HepG2 (cell line): ENCODE results near the gene MTARC1. TPM values are rescaled to one million over a fixed set of nuclear protein-coding genes. Genes with fewer than 3 reads are reported as not detected.

Experiments used
- NFKB2 ChIP-seq: sonication (generic); formaldehyde crosslinking; IDR thresholded peaks from 2 replicates; pipeline ENCODE4 v1.4.0; 2020; ENCODE audit warnings: missing genetic modification reagents, borderline replicate concordance
- POLR2A ChIP-seq, 2 experiments: IDR thresholded peaks; 2 replicates each; pipeline ENCODE4 v1.6.1; 2011; ENCODE audit warnings: low read depth in 2 of 2, low read length in 2 of 2, mild to moderate bottlenecking in 1 of 2, moderate library complexity in 1 of 2; ENCODE audit not compliant: insufficient read depth in 1 of 2
- SP4 ChIP-seq: sonication (generic); formaldehyde crosslinking; IDR thresholded peaks from 2 replicates; pipeline ENCODE4 v1.8.1; 2023; ENCODE audit warnings: mild to moderate bottlenecking, missing genetic modification reagents
- ZFP37 ChIP-seq: sonication (generic); formaldehyde crosslinking; IDR thresholded peaks from 2 replicates; pipeline ENCODE4 v1.4.0; 2020; ENCODE audit warnings: missing genetic modification reagents, borderline replicate concordance
- ZFP90 ChIP-seq: sonication (generic); formaldehyde crosslinking; IDR thresholded peaks from 2 replicates; pipeline ENCODE4 v1.8.0; 2022; ENCODE audit warnings: missing genetic modification reagents, mild to moderate bottlenecking, inconsistent platforms, borderline replicate concordance
- ZNF232 ChIP-seq: sonication (generic); formaldehyde crosslinking; IDR thresholded peaks from 2 replicates; pipeline ENCODE4 v1.4.0; 2020; ENCODE audit warnings: missing genetic modification reagents, borderline replicate concordance
- ZNF841 ChIP-seq: sonication (generic); formaldehyde crosslinking; IDR thresholded peaks from 2 replicates; pipeline ENCODE4 v1.8.1; 2023; ENCODE audit warnings: missing genetic modification reagents, borderline replicate concordance
- ZSCAN20 ChIP-seq: sonication (generic); formaldehyde crosslinking; IDR thresholded peaks from 2 replicates; pipeline ENCODE4 v1.4.0; 2020; ENCODE audit warnings: missing genetic modification reagents, mild to moderate bottlenecking, borderline replicate concordance
- polyA plus RNA-seq, 8 experiments: library from polyadenylated mRNA; depleted of rRNA in 3 of 8; stranded (reverse) in 7 of 8; unstranded in 1 of 8; fragments of >200 nt; fragmentation: Illumina TruSeq in 4 of 8; extraction: Trizol in 4 of 8; gene quantifications; 2 replicates each; pipeline versions ENCODE4 v1.2.1 to v1.2.3, GENCODE V29; 2011 to 2016; ENCODE audit warnings: low read depth in 4 of 8, missing spikeins in 1 of 8, mixed read lengths in 1 of 8; ENCODE audit not compliant: insufficient read depth in 1 of 8
- total RNA-seq, 5 experiments: library from RNA; depleted of rRNA; stranded (reverse); fragments of >200 nt; fragmentation: Illumina TruSeq; extraction: Trizol; gene quantifications; 2 replicates each; pipeline ENCODE4 v1.2.3, GENCODE V29; 2016; ENCODE audit warnings: low read depth in 1 of 5
- TF ChIP-seq, protein P1 (sequence below): sonication (generic); formaldehyde crosslinking; IDR thresholded peaks from 2 replicates; pipeline ENCODE4 v1.4.0; 2020; ENCODE audit warnings: missing genetic modification reagents
- TF ChIP-seq, protein P2 (sequence below): sonication (generic); formaldehyde crosslinking; IDR thresholded peaks from 2 replicates; pipeline ENCODE4 v1.5.1; 2020; ENCODE audit warnings: mild to moderate bottlenecking, missing genetic modification reagents, borderline replicate concordance
- TF ChIP-seq, protein P3 (sequence below): sonication (generic); formaldehyde crosslinking; IDR thresholded peaks from 2 replicates; pipeline ENCODE4 v1.4.0; 2020; ENCODE audit warnings: mild to moderate bottlenecking, low read depth, missing genetic modification reagents
- TF ChIP-seq, protein P4 (sequence below): sonication (generic); formaldehyde crosslinking; IDR thresholded peaks from 2 replicates; pipeline ENCODE4 v1.4.0; 2020; ENCODE audit warnings: missing genetic modification reagents

Gene MTARC1
- total and polyA plus RNA-seq, 2 of the 13 experiments (the other 11 are each of a cell fraction or from before 2014, with no cell fraction given): 19.4 to 106 TPM

DNA sequence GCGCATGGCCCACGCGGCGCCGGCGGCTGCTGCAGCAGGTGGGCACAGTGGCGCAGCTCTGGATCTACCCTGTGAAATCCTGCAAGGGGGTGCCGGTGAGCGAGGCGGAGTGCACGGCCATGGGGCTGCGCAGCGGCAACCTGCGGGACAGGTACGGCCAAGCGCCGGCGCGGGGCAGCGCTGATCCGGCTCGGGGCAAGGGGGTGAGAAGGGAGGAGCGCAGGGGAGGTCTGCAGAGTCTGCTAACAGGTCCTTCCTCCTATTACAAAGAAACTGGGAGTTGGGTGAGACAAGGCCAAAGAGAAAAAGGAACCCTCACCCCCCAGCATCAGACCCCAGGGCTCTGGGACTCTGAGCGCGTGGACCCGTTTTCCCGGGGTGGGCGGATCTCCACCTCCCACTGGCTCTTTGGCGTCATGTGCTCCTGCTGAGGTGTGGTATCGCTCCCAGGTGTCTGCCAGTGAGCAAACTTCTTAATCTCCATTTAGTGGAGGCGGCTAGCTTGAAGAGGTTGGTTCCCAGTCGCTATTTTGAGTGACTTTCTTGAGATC lies 431 bp downstream of the MTARC1 start (continued):
- TF ChIP-seq, protein P1, sequence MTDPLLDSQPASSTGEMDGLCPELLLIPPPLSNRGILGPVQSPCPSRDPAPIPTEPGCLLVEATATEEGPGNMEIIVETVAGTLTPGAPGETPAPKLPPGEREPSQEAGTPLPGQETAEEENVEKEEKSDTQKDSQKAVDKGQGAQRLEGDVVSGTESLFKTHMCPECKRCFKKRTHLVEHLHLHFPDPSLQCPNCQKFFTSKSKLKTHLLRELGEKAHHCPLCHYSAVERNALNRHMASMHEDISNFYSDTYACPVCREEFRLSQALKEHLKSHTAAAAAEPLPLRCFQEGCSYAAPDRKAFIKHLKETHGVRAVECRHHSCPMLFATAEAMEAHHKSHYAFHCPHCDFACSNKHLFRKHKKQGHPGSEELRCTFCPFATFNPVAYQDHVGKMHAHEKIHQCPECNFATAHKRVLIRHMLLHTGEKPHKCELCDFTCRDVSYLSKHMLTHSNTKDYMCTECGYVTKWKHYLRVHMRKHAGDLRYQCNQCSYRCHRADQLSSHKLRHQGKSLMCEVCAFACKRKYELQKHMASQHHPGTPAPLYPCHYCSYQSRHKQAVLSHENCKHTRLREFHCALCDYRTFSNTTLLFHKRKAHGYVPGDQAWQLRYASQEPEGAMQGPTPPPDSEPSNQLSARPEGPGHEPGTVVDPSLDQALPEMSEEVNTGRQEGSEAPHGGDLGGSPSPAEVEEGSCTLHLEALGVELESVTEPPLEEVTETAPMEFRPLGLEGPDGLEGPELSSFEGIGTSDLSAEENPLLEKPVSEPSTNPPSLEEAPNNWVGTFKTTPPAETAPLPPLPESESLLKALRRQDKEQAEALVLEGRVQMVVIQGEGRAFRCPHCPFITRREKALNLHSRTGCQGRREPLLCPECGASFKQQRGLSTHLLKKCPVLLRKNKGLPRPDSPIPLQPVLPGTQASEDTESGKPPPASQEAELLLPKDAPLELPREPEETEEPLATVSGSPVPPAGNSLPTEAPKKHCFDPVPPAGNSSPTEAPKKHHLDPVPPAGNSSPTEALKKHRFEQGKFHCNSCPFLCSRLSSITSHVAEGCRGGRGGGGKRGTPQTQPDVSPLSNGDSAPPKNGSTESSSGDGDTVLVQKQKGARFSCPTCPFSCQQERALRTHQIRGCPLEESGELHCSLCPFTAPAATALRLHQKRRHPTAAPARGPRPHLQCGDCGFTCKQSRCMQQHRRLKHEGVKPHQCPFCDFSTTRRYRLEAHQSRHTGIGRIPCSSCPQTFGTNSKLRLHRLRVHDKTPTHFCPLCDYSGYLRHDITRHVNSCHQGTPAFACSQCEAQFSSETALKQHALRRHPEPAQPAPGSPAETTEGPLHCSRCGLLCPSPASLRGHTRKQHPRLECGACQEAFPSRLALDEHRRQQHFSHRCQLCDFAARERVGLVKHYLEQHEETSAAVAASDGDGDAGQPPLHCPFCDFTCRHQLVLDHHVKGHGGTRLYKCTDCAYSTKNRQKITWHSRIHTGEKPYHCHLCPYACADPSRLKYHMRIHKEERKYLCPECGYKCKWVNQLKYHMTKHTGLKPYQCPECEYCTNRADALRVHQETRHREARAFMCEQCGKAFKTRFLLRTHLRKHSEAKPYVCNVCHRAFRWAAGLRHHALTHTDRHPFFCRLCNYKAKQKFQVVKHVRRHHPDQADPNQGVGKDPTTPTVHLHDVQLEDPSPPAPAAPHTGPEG (CRISPR knock-in tag): 0 out of 2 replicates have a peak, but pooled peaks have one; percentile 14
- 0 out of 2 replicates have a peak, but pooled peaks have one; percentile 42 for TF ChIP-seq ZFP90 (CRISPR knock-in tag)
- TF ChIP-seq NFKB2 (CRISPR knock-in tag): 0 out of 2 replicates have a peak, but pooled peaks have one; percentile 51
- peak; percentile 46; the same call in 1 of the 2 replicates for TF ChIP-seq ZNF232
- peak; percentile 56; the same call in 1 of the 2 replicates for TF ChIP-seq ZSCAN20
- TF ChIP-seq, protein P2, sequence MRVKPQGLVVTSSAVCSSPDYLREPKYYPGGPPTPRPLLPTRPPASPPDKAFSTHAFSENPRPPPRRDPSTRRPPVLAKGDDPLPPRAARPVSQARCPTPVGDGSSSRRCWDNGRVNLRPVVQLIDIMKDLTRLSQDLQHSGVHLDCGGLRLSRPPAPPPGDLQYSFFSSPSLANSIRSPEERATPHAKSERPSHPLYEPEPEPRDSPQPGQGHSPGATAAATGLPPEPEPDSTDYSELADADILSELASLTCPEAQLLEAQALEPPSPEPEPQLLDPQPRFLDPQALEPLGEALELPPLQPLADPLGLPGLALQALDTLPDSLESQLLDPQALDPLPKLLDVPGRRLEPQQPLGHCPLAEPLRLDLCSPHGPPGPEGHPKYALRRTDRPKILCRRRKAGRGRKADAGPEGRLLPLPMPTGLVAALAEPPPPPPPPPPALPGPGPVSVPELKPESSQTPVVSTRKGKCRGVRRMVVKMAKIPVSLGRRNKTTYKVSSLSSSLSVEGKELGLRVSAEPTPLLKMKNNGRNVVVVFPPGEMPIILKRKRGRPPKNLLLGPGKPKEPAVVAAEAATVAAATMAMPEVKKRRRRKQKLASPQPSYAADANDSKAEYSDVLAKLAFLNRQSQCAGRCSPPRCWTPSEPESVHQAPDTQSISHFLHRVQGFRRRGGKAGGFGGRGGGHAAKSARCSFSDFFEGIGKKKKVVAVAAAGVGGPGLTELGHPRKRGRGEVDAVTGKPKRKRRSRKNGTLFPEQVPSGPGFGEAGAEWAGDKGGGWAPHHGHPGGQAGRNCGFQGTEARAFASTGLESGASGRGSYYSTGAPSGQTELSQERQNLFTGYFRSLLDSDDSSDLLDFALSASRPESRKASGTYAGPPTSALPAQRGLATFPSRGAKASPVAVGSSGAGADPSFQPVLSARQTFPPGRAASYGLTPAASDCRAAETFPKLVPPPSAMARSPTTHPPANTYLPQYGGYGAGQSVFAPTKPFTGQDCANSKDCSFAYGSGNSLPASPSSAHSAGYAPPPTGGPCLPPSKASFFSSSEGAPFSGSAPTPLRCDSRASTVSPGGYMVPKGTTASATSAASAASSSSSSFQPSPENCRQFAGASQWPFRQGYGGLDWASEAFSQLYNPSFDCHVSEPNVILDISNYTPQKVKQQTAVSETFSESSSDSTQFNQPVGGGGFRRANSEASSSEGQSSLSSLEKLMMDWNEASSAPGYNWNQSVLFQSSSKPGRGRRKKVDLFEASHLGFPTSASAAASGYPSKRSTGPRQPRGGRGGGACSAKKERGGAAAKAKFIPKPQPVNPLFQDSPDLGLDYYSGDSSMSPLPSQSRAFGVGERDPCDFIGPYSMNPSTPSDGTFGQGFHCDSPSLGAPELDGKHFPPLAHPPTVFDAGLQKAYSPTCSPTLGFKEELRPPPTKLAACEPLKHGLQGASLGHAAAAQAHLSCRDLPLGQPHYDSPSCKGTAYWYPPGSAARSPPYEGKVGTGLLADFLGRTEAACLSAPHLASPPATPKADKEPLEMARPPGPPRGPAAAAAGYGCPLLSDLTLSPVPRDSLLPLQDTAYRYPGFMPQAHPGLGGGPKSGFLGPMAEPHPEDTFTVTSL: 0 out of 2 replicates have a peak, but pooled peaks have one; percentile 45
- peak; percentile 22; the same call in 1 of the 2 replicates for TF ChIP-seq ZFP37 (CRISPR knock-in tag)
- TF ChIP-seq, protein P3, sequence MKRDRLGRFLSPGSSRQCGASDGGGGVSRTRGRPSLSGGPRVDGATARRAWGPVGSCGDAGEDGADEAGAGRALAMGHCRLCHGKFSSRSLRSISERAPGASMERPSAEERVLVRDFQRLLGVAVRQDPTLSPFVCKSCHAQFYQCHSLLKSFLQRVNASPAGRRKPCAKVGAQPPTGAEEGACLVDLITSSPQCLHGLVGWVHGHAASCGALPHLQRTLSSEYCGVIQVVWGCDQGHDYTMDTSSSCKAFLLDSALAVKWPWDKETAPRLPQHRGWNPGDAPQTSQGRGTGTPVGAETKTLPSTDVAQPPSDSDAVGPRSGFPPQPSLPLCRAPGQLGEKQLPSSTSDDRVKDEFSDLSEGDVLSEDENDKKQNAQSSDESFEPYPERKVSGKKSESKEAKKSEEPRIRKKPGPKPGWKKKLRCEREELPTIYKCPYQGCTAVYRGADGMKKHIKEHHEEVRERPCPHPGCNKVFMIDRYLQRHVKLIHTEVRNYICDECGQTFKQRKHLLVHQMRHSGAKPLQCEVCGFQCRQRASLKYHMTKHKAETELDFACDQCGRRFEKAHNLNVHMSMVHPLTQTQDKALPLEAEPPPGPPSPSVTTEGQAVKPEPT (CRISPR knock-in tag): no peak
- 0 out of 2 replicates have a peak, but pooled peaks have one; percentile 53 for TF ChIP-seq ZNF841
- TF ChIP-seq SP4 (CRISPR knock-in tag): no peak
- TF ChIP-seq, protein P4, sequence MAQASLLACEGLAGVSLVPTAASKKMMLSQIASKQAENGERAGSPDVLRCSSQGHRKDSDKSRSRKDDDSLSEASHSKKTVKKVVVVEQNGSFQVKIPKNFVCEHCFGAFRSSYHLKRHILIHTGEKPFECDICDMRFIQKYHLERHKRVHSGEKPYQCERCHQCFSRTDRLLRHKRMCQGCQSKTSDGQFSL (CRISPR knock-in tag): 0 out of 2 replicates have a peak, but pooled peaks have one; percentile 10
- peak; percentile 42 to 57; a peak in 3 of 4 replicates for TF ChIP-seq POLR2A (IDR thresholded peaks at IDR 0.05; ENCODE audit: insufficient read depth in 1 of 2, low read depth in 2 of 2, low read length in 2 of 2)
